ENCODE measurements around the gene ARHGAP6. TPM values are rescaled to one million over a fixed set of nuclear protein-coding genes. Genes with fewer than 3 reads are reported as not detected.
A peak's percentile ranks its signal among the peaks of the same experiment; 100 is the strongest.

ARHGAP6 gene
- total RNA-seq, 1 experiment from 2014 or later, result 0.50 TPM

DNA sequence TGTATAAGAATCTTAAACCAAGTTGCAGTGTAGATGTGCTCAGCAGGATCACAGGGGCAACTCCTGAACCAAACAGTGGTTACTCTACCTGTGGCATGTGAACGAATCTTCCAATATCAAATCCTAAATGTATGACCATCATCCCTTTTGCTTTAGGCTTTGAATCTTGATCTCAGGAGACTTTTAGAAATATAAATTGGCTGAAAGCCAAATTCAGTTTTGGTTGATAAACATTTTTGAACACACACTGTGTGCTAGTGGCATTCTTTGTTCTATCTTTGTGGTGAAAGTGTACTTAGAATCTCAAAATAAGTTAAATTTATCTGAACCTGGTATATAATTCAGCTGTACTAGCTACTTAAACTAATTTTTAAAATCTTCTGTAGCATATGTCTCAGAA is 4.6 kb upstream of the ARHGAP6 start:
- intact Hi-C loops (cut with micrococcal nuclease; ENCODE audit: unreplicated experiment), result no loop called here
- Mint-ChIP-seq H3K27ac (ENCODE audit: unreplicated experiment) (no peak overlapping the region), H3K9me3 (ENCODE audit: unreplicated experiment) (no peaks in the 10 kb centered on the region), H3K27me3 (ENCODE audit: insufficient read depth, unreplicated experiment) (peaks cover 10% of the 10 kb centered on the region), H3K4me1 (ENCODE audit: low read depth, unreplicated experiment) (no peaks in the 10 kb centered on the region), H3K36me3 (ENCODE audit: insufficient read depth, unreplicated experiment) (no peaks in the 10 kb centered on the region), H3K4me3 (ENCODE audit: unreplicated experiment) (no peak overlapping the region)
- BruUV-seq (replicated peaks), result no TSS peak
- H3K36me3 ChIP-seq (ENCODE audit: control insufficient read depth, insufficient read depth, low read length), result no peaks in the 10 kb centered on the region
- no peaks in the 10 kb centered on the region for H3K27me3 ChIP-seq (replicated peaks; ENCODE audit: control insufficient read depth, insufficient read depth, low read length)
- no peaks in the 10 kb centered on the region for H3K9me3 ChIP-seq
- no peak for DNase-seq
- TF ChIP-seq, protein P1, sequence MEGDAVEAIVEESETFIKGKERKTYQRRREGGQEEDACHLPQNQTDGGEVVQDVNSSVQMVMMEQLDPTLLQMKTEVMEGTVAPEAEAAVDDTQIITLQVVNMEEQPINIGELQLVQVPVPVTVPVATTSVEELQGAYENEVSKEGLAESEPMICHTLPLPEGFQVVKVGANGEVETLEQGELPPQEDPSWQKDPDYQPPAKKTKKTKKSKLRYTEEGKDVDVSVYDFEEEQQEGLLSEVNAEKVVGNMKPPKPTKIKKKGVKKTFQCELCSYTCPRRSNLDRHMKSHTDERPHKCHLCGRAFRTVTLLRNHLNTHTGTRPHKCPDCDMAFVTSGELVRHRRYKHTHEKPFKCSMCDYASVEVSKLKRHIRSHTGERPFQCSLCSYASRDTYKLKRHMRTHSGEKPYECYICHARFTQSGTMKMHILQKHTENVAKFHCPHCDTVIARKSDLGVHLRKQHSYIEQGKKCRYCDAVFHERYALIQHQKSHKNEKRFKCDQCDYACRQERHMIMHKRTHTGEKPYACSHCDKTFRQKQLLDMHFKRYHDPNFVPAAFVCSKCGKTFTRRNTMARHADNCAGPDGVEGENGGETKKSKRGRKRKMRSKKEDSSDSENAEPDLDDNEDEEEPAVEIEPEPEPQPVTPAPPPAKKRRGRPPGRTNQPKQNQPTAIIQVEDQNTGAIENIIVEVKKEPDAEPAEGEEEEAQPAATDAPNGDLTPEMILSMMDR (IDR thresholded peaks at IDR 0.05; ENCODE audit: insufficient read depth in 1 of 2, low read depth in 1 of 2, low read length in 1 of 2, severe bottlenecking in 1 of 2, unreplicated experiment in 1 of 2), result no peak
- ChIA-PET CTCF (no interaction called here), POLR2A (no interaction called here)
- H3K4me3 ChIP-seq (ENCODE audit: low read depth, low read length), result no peak overlapping the region
- H3K4me1 ChIP-seq, result no peaks in the 10 kb centered on the region

DNA sequence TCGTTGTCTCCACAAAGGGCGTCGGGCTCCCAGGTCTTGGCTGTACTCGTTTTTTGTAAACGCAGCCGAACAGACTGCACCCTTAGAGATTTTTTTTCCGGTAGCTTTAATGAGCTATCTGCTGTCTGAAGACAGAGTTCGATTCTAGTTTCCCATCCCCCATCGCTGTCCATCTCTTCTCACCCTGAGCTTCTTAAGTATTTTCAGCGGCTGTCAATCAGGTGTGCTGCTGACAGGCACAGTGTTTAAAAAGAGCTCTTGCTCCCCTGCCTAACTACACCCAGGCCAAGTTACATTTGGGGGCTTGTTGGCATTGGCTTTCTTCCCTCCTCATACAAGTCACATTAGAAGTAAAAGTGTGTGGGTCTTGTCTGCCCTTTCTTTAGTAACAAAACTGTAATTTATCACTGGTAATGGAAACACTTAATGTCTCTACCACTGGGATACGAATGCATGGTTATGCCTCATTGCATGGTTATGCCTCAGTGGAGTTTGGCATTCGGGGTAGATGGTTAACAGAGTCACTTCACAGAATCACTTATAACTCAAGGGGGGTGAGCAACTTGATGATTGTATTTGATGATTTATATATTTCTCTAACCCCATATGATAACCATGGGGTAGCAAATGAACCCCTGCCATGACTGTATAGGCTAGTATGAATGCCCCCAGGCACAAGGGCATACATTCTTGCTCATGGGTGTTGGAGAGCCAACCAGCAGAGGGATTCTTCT is 1.4 kb upstream of the ARHGAP6 start:
- H3K27me3 Mint-ChIP-seq (ENCODE audit: insufficient read depth, unreplicated experiment), result peaks cover 10% of the 10 kb centered on the region
- no peak overlapping the region for H3K4me3 ChIP-seq (ENCODE audit: low read depth, low read length)
- no peaks in the 10 kb centered on the region for H3K36me3 ChIP-seq (ENCODE audit: control insufficient read depth, insufficient read depth, low read length)
- peak overlapping the region; percentile 11 for H3K4me3 Mint-ChIP-seq (ENCODE audit: unreplicated experiment)
- no peaks in the 10 kb centered on the region for H3K9me3 Mint-ChIP-seq (ENCODE audit: unreplicated experiment)
- H3K36me3 Mint-ChIP-seq (ENCODE audit: insufficient read depth, unreplicated experiment), result no peaks in the 10 kb centered on the region
- CTCF ChIA-PET, result no interaction called here
- no peaks in the 10 kb centered on the region for H3K9me3 ChIP-seq
- no peaks in the 10 kb centered on the region for H3K4me1 Mint-ChIP-seq (ENCODE audit: low read depth, unreplicated experiment)
- no TSS peak for BruUV-seq (replicated peaks)
- intact Hi-C loops (cut with micrococcal nuclease; ENCODE audit: unreplicated experiment), result no loop called here
- POLR2A ChIA-PET, result no interaction called here
- no peak for DNase-seq
- H3K27ac Mint-ChIP-seq (ENCODE audit: unreplicated experiment), result no peak overlapping the region
- no peaks in the 10 kb centered on the region for H3K4me1 ChIP-seq
- H3K27me3 ChIP-seq (replicated peaks; ENCODE audit: control insufficient read depth, insufficient read depth, low read length), result no peaks in the 10 kb centered on the region
- TF ChIP-seq, protein P1 (IDR thresholded peaks at IDR 0.05; ENCODE audit: insufficient read depth in 1 of 2, low read depth in 1 of 2, low read length in 1 of 2, severe bottlenecking in 1 of 2, unreplicated experiment in 1 of 2), result no peak

DNA sequence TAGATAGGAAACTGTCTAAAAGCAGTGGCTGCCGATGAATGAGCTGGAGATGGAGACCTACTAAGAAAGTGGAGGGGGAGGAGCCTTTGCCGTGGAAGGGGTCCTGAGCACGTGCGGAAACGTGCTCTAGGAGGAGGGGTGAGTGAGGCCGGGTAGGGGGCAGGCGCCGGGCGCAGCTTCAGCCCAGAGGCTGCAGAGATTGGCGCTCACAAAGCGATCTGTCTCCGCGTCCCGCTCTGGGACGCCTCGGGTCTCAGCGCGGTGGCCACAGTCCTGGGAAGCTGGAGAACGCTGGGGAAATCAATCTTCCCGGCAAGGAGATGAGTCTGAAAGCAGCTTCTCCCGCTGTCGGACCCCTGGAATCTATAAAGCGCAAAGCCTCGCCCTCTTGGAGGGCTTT is 444 bp upstream of the ARHGAP6 start:
- intact Hi-C loops (cut with micrococcal nuclease; ENCODE audit: unreplicated experiment), result no loop called here
- Mint-ChIP-seq H3K9me3 (ENCODE audit: unreplicated experiment) (no peaks in the 10 kb centered on the region), H3K27ac (ENCODE audit: unreplicated experiment) (no peak overlapping the region), H3K4me3 (ENCODE audit: unreplicated experiment) (peak overlapping the region; percentile 61), H3K4me1 (ENCODE audit: low read depth, unreplicated experiment) (no peaks in the 10 kb centered on the region), H3K36me3 (ENCODE audit: insufficient read depth, unreplicated experiment) (no peaks in the 10 kb centered on the region), H3K27me3 (ENCODE audit: insufficient read depth, unreplicated experiment) (peaks cover 6% of the 10 kb centered on the region)
- Histone ChIP-seq H3K27me3 (replicated peaks; ENCODE audit: control insufficient read depth, insufficient read depth, low read length) (no peaks in the 10 kb centered on the region), H3K9me3 (no peaks in the 10 kb centered on the region), H3K4me3 (ENCODE audit: low read depth, low read length) (peak overlapping the region; percentile 21), H3K36me3 (ENCODE audit: control insufficient read depth, insufficient read depth, low read length) (no peaks in the 10 kb centered on the region), H3K4me1 (no peaks in the 10 kb centered on the region)
- TF ChIP-seq, protein P1 (IDR thresholded peaks at IDR 0.05; ENCODE audit: insufficient read depth in 1 of 2, low read depth in 1 of 2, low read length in 1 of 2, severe bottlenecking in 1 of 2, unreplicated experiment in 1 of 2), result no peak
- no peak for DNase-seq
- CTCF ChIA-PET, result no interaction called here
- BruUV-seq (replicated peaks), result no TSS peak
- POLR2A ChIA-PET, result no interaction called here
